HG03457 (cell line): ENCODE data around the gene DSCAM.
"Not testable (repeated sequence)": the region's sequence is repeated elsewhere in the genome, so short reads cannot be mapped to it uniquely, and the experiment has no call there.

Experiments
- ATAC-seq: cut with Tn5 transposase; IDR thresholded peaks from one replicate; pipeline ENCODE4 v1.9.1; 2021; ENCODE audit warnings: moderate number of reproducible peaks; ENCODE audit not compliant: unreplicated experiment

Gene DSCAM

DNA sequence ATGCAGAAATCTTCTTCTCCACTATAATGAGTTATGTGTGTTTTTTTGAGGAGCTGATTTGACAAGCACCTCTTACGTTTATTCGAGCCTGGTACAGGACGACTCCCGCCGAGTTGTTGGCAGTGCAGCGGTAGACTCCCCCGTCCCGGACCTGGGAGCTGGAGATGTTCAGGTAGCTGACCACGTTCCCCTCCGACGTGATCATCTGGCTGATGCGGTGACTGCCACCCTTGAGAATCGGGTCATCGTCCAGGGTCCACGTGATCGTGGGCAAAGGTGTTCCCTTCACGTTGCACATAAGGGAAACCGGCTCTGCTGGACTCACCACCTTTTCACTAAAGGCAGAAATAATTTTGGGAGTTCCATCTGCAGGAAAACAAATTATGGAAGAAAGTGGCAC lies 507.9 kb downstream of the DSCAM start:
- ATAC-seq = no peak

DNA sequence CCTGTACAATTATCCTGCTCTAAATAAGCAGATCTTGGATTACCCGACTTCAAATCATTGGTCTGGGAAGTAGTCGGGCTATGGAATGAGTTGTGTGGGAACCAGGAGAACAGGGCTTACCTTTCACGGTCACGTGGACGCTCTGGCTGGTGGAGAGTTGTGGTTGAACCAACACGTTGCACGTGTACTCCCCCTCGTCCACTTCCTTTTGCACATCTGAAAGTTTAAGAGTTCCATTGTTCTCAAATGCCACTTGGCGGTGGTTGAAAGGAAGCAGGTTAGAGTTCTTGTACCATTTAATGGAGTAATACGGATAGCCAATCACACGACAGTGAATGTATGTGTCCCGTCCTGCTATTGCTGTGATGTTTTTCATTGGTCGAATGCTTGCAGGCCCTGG lies 509.0 kb downstream of the DSCAM start:
- no peak for ATAC-seq

DNA sequence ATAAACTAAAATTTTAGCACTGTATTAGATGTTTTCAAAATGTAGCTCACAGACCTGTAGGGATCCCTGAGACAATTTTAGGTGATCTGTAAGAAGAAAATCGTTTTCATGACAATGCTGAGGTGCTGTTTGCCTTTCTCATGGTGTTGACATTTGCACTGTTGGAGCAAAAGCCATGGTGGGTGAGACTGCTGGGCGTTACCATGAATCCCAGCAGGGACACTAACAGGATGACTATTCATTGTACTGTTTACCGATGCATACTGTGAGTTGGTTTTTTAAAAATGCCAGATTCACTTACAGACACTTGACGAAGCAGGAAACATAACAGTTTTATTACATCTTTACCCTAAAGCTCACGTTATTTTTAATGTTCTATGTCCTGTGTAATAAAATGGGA lies 511.3 kb downstream of the DSCAM start:
- ATAC-seq = no peak

DNA sequence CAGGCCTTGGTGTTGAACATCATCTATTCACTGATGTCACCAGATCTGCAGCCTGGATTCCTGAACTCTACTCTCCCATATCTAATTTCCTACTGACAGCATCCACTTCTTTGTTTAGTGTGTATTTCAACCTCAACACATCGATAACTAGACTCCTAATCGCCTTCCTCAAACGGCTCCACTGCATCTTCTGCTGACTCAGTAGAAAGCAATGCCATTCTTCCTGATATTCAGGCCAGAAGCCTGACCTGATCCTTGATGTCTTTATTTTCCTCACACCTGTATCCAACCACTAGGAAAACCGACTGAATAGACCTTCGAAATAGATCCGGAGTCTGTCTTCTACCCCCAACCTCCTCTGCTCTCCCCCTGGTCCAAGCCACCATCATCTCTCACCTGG lies 512.8 kb downstream of the DSCAM start:
- no peak for ATAC-seq

DNA sequence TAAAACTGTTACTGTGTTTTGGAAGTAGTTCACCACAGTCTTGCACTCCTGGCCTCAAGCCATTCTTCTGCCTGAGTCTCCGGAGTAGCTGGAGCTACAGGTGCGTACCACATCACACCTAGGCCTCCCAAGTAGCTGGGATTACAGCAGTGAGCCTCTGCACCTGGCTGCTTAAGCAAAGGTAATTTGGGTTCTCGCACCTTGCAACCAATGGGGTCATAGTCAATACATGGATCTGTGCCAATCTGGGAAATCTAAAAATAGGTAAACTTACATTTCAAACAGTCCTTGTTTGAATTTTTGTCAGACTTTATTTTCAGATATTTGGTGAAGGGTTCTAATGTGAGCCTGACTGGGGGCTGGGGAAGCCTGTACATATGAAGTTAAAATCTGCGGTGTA lies 513.2 kb downstream of the DSCAM start:
- ATAC-seq = no peak

DNA sequence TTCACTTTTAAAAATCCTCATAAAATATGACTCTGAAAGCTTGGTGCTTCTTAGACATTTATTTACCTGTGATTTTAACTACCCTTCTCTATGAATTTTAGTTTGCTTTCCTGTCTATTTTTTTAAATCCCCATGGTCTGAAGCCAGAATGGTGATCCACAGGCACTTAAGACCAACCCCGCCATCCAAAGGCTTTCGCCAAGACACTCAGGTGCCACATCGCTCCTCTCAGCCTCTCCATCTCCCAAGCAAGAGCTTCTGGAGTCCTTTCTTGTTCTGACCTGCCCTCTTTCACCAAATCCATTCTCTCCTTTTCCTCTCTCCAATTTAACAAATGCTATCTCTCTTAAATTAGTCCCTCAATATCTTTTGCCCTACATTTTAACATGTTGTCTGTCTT lies 515.2 kb downstream of the DSCAM start:
- no peak for ATAC-seq

DNA sequence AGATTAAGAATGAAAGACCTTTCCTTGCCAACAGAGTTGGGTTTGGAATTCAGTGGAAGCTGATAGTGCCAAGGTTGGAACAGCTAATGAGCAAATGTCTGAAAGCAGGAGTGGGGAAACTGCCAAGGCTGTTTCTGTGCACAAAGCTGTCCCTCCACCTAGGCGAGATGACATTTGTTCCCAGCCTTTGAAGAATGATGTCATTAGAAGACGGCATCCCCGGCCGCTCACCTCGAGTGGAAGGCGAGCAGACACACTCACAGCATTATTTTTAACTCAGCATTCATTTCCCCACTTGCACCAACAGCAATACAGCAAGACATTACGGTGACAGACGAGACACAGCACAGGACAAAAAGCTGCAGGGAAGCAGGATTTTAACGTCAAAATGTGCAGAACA lies 515.8 kb downstream of the DSCAM start:
- ATAC-seq = no peak

DNA sequence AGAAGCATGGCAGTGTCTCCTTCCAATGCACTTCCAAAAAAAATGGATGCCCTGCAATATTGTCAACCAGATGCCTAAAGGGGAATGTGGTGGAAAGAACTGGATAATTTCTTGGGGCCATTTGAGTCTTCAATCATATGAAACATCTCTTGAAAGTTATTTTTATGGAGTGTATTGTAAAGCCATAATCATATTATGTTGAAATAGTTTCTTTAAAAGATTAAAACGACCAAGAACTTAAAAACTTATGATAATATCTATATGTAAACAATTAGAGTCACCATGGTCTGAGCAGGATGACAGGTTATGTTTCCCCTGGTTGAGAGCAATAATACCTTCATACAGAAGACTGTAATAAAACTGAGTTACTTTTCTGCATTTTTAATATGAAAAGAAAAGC lies 522.6 kb downstream of the DSCAM start:
- ATAC-seq = no peak

DNA sequence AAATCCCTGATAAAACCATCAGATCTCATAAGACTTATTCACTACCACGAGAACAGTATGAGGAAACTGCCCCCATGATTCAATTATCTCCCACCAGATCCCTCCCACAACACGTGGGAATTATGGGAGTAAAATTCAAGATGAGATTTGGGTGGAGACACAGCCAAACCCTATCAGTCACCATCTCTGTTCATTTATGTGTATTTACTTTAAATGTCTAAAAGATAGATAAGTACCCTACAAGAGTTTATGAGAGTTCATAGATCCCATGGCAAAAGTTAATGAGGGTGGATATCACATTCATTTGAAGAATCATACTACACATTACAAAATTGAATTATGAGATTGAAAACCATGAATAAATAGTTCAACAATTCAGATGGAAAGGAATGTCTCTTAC lies 526.2 kb downstream of the DSCAM start:
- not testable (repeated sequence) for ATAC-seq

DNA sequence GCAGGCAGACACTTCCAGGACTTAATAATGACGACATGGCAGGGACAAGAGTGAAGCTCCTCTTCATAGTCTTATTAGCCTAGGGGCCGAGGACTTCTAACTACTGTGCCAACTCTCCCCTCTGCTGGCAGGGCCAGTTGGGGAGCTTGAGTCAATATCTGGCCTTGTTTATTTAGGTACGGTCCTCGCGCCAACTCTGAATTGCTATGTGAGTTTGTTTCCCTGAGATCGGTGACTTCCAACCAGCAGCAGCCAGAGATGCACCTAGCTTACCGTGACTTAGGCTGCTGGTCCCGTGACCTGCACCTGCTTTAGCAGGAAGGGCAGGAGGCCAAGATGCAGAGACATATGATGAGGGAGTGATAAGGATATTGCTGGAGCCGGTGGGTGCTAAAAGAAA lies 528.6 kb downstream of the DSCAM start:
- no peak for ATAC-seq

DNA sequence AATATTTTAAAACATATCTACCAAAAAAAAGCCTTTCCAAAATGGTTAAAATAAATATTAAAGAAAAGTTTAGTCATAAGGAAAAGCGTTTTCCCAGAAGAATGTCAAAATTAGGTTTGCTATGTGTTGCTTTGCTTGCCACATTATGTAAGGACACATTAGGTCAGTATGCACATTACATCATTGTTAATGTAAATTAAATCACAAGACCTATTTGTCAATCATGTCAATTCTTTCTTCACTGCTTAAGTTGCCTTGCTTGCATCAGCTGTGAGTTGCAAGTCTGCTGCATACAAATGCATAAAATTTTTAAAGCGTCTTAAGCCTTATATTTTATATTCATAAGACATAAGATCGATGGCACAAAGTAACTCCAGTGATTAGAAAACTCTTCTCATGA lies 530.9 kb downstream of the DSCAM start:
- ATAC-seq = no peak

DNA sequence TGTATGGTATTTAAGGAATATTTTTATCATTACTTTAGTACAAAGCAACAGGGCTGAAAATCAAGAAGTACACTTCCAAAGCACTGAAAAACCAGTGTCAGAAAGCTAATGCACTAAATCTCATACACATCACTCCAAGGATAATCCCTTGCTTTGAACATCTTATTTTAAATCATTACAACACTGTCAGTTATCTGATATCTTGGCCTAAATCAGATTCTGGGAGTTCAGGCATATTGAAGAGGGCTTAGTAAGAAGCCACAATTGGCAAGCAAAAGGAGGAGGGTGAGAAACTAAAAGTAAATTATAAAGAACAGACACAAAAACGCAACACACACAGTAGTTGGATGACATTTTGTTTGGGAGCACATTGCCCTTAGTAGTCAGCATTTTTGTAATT lies 531.3 kb downstream of the DSCAM start:
- ATAC-seq = no peak

DNA sequence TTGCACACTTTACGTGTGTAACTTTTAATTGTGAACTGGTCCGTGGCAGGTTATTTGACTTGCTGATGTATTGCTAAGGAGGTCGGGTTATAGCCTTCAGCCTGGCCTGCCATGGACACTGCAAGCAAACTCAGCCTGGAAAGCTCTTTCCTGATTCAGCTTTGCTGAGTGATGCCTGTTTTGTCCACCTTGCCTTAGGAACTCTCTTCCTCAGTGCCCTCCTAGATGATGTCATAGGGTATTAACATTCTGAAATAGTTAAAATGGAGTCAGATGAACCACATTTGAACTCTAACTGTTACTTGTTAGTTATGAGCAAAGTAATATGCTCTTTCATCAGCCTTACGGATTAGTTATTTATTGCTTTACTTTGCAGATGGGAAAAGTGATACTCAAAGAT lies 533.7 kb downstream of the DSCAM start:
- ATAC-seq = no peak

DNA sequence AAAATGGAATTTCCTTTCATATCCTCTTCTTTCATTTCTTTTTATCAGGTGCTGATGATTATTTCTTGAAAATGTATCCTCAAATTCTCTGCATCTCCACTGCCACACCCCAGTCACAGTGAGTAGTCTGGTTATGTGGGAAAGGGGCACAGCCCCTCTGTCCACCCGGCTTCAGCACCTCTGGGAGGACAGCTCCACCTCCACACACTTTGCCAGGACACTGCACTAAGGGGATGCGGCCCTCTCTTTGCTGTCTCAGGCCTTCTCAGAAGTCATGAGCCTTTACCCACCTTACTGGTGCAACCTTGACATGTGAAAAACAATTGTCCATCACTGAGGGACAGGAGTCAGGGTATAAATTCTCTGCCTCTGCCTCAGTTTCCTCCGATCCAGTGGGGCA lies 546.7 kb downstream of the DSCAM start:
- no peak for ATAC-seq

DNA sequence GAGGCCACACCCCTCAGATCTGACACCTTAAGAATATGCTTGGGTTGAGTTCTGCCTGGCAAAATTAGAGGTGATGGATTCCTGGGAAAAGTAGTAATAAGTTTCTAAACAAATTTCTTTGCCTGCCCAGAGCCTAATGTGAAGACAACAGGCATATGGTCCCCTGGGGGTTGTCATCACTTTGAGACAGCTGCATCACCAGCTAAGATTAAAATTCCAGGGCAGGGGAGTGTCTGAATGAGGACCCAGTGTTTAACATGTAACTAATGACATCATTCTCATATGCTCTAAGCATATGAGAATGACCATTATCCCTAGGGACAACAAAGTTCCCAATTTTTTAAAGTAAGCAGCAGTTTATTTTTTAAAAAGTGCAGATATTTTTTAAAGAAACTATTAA lies 547.5 kb downstream of the DSCAM start:
- ATAC-seq = no peak

DNA sequence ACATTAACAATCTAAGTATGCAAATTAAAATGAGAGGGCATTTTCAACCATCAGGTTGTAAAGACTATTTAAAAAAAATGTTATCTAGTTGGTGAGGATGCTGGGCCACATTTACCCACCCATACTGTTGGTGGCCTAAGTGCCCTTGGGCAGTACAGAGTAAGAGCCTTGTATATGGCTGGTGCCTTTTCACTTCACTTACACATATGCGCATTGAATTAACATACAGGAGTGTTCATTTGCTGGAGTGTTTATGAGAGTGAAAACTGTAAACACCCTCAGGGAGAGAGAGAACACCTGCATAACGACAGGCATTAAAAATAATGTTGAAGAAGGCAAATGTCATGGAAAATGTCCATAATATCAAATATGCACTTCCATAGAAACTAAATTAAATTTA lies 552.6 kb downstream of the DSCAM start:
- ATAC-seq = no peak

DNA sequence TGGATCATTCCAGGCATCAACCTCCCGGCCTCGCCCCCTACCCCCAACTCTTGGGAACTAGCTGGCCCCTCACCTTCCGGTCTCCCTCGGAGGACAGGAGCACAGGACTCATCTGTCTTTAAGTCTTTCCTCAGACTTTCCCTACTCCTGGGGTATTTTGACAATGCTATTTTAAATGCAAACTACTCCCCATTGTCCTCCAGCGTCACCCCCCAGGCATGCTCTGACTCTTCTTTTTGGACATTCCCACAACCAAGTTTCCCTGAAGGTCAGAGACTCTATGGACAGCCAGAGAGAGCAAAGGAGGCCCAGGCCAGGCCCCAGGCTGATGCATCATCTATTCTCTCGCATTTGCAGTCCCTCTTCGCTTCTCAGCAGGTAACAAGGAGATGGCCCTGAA lies 555.4 kb downstream of the DSCAM start:
- ATAC-seq = no peak

DNA sequence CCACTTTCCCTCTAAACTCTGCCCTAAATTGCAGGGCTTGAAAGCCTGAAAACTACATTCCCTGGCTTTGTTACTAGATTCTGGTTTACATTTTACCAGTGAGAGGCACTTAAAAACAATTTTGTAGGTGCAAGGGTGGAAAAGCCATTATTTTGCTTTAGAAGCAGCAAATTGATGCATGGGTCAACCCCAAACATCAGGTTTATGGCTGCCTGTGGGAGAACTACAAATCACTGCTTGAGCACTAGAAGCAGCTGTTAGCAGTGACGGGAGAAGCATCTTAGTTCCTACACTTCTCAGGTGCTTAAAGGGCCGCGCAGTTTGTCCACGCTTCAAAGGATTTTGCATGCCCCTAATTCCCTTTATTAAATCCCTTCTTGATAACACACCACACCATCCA lies 562.5 kb downstream of the DSCAM start:
- ATAC-seq = no peak

DNA sequence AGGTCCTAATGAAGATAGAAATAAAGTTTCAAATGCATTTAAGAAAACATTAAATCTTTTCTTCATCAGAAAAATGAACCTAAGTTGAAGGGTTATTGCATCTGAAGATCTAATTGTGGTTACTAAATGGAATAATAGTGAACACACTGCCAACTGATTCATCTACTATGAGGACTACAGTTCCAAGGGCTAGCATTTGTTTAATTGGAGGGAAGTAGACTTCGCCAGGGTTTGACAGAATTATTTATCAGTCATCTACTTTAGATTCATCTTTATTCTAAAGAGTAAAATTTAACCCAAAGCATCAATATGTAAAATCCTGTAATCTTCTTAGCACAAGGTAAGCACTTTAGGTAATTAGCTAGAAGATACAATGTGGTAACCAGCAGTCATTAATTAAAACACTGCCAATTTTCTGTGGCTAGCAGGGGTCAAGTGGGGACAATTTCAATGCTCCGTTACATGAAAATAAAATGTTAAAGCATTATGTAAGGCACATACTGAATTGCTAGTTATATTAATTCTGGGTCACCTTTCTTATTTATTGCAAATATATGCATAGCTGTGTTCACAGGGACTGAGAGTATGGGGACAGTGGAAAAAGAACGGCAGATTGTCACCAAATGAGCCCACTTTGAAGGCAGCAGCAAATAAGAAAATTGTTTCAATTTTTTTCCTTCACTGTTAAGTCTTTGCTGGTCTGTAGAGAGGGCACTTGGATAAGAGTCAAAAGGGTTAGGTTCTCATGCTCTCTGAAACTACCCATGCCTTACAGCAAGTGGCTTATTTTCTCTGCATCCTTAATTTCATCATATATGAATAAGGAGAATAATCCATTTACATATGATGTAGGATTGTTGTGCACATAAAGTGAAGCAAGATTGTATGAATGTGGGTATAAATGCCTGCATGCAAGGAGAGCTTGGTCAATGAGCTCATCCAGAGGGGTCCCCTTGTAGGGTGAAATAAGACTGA lies 563.8 kb downstream of the DSCAM start:
- no peak for ATAC-seq

DNA sequence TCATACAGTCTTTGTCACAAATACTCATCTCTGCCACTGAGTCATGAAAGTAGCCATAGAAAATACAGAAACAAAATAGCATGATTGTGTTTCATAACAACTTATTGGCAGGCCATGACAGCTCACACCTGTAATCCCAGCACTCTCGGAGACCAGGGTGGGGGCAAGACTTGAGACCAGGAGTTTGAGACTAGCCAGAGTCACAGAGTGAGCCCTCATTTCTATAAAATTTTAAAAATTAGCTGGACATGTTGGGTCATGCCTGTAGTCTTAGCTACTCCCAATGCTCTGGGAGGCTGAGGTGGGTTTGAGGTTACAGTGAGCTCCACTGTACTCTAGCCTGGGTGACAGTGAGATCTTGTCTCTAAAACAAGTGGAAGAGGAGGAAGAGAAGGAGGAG lies 568.6 kb downstream of the DSCAM start:
- no peak for ATAC-seq

DNA sequence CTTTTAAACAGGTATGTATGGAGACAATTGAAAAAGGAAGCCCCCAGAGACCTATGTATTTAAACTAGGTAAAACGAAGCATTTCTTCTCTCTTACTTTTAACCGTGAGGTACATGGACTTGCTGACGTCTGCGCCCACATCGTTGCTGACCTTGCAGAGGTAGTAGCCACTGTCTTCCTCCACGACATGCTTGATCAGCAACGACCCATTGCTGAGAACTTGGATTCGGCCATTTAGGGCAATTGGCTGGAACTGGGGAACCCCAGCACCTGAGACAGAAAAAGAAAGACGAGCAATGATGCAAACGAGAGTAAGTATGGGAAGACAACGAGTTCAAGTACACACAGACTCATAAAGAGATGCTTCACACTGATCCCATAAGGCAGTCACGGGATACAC lies 571.0 kb downstream of the DSCAM start:
- ATAC-seq = no peak

DNA sequence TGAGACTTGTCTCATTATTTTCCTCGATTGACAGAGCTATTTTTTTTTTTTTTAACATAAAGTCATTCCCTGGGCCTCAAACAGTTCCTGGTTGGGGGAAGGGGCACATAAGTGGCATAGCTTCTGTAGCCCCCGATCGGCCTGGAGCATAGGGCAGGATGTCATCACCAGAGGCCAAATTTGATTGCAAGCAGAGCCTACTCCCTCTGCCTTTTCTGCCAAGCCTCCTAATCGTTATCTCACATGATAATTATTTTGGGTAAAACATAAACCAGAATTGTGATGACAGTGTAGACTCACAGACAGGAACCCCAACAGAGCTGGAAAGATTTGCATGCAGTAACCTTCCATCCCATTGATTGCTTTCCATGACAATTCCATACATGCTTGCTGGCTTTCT lies 574.9 kb downstream of the DSCAM start:
- no peak for ATAC-seq

DNA sequence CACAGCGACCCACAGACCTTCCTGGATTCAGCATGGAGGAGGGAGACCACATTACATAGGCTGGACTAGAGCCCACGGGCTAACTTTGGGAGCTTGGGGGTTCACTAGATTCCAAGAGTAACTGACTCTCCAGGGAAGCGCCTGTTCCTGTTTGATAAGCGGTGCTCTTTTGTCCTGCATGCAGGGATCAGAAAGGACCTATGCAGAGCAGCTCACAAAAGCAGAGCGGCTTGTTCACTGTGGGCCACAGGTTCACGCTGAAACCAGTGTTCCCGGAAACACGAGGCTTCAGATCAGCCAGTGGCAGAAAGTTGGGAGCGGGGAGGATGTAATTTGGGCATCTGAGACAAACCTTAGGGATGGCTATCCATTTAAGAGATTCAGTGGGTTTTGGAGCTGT lies 575.8 kb downstream of the DSCAM start:
- ATAC-seq = no peak
